ENCODE results near the gene STRIP2.

Gene STRIP2, protein sequence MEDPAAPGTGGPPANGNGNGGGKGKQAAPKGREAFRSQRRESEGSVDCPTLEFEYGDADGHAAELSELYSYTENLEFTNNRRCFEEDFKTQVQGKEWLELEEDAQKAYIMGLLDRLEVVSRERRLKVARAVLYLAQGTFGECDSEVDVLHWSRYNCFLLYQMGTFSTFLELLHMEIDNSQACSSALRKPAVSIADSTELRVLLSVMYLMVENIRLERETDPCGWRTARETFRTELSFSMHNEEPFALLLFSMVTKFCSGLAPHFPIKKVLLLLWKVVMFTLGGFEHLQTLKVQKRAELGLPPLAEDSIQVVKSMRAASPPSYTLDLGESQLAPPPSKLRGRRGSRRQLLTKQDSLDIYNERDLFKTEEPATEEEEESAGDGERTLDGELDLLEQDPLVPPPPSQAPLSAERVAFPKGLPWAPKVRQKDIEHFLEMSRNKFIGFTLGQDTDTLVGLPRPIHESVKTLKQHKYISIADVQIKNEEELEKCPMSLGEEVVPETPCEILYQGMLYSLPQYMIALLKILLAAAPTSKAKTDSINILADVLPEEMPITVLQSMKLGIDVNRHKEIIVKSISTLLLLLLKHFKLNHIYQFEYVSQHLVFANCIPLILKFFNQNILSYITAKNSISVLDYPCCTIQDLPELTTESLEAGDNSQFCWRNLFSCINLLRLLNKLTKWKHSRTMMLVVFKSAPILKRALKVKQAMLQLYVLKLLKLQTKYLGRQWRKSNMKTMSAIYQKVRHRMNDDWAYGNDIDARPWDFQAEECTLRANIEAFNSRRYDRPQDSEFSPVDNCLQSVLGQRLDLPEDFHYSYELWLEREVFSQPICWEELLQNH

DNA sequence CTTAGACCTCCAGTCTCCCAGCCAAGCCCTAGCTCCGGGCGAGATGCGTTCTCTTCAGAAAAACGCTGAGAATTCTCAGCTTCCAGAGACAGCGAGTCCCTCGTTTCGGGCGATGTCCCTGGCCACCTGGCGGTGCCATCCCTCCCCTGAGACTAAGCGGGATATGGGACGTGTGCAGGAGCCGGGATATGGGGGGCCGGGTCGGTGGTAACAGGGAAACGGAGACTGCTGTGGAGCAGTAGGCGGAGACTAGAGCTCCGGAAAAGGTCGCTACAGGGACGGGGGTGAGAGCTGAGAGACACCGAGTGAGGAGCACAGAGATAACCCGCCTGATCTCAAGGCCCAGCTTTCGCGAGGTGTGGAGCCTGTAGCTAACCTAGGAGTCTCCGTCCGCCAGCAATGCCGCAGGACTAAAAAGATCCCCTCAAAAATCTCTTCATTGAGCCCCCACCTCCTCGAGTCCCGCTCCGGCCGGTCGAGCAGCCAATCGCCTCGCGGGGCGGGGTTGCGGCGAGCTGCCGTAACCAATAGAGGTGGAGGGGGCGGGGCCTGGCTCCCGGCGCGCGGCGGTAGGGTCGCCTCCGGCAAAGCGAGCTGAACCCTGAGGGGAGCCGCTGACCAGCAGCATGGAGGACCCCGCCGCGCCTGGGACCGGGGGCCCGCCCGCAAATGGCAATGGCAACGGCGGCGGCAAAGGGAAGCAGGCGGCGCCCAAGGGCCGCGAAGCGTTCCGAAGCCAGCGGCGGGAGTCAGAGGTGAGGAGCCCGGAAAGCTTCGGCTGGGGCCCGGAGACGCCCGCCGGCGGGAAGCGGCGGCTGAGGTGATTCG is at the start of gene STRIP2:
STRIP2 (plus strand) TSS at position 586 of the 828 bp plus-strand sequence; CDS start at position 627, 41 bp downstream.
- Histone ChIP-seq H3K27me3 (ENCODE audit: control insufficient read depth, insufficient read depth, low read length) (peaks cover 23% of the 10 kb centered on the region), H3K4me3 (ENCODE audit: low read depth, low read length) (peak within 1 kb of the TSS; percentile 71), H3K9me3 (ENCODE audit: control insufficient read depth, insufficient read depth, low read depth, low read length) (no peaks in the 10 kb centered on the region), H3K36me3 (ENCODE audit: control insufficient read depth, insufficient read depth, low read length) (no peaks in the 10 kb centered on the region), H3K4me1 (ENCODE audit: control insufficient read depth, insufficient read depth, low read length) (peaks cover 18% of the 10 kb centered on the region), H3K27ac (ENCODE audit: low read depth, low read length) (0 out of 2 replicates have a peak within 1 kb of the TSS, but pooled peaks have one; percentile 44), H3K9ac (ENCODE audit: low read length) (peak within 1 kb of the TSS; percentile 74)

DNA sequence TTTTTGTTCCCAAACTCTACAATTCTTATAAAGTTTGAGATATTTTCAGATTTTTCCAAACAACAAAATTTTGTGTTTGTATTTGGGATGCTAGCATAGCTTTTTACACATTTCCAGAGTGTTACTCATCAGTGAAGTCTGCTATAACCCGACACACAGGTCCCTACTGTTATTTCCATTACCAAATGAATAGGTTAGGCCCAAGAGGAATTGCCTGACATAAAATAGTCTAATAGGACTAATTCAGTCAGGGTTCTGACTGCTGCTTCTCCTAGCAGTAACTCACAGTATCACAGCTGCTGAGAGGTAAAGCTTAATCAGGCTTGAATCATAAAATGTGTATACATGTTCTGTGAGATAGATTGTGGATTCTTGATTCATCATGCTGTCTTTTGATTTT is 49.1 kb upstream of the STRIP2 start:
- peaks cover 4% of the 10 kb centered on the region; the same call in 1 of the 2 replicates for H3K36me3 ChIP-seq (ENCODE audit: control insufficient read depth, insufficient read depth, low read length)
- H3K9me3 ChIP-seq (ENCODE audit: control insufficient read depth, insufficient read depth, low read depth, low read length), result no peaks in the 10 kb centered on the region
- peaks cover 19% of the 10 kb centered on the region for H3K4me1 ChIP-seq (ENCODE audit: control insufficient read depth, insufficient read depth, low read length)
- no peak overlapping the region for H3K4me3 ChIP-seq (ENCODE audit: low read depth, low read length)
- no peaks in the 10 kb centered on the region for H3K27me3 ChIP-seq (ENCODE audit: control insufficient read depth, insufficient read depth, low read length)
- H3K27ac ChIP-seq (ENCODE audit: low read depth, low read length), result no peak overlapping the region
- H3K9ac ChIP-seq (ENCODE audit: low read length), result no peak overlapping the region

DNA sequence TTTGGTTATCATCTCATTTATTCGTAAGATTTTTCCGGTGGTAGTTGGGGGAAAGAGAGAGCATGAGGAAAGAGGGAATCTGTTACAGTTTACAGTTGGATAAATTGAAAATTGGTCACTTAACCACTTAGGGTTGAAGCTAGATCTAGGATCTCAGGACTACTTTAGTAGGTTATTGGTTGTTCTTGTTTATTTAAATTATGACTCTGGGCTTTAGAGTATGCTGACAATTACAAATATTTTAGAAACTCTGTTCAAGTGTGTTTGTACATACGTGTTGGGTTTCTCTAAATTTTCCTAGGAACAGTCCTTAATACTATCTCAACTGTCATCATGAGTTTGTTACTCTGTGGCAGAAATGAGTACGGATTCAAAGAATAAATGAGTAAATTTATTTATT is 48.6 kb upstream of the STRIP2 start:
- H3K9me3 ChIP-seq (ENCODE audit: control insufficient read depth, insufficient read depth, low read depth, low read length), result no peaks in the 10 kb centered on the region
- H3K4me1 ChIP-seq (ENCODE audit: control insufficient read depth, insufficient read depth, low read length), result peaks cover 19% of the 10 kb centered on the region
- H3K36me3 ChIP-seq (ENCODE audit: control insufficient read depth, insufficient read depth, low read length), result peaks cover 8% of the 10 kb centered on the region; the same call in 1 of the 2 replicates
- H3K27ac ChIP-seq (ENCODE audit: low read depth, low read length), result no peak overlapping the region
- H3K9ac ChIP-seq (ENCODE audit: low read length), result no peak overlapping the region
- no peaks in the 10 kb centered on the region for H3K27me3 ChIP-seq (ENCODE audit: control insufficient read depth, insufficient read depth, low read length)
- no peak overlapping the region for H3K4me3 ChIP-seq (ENCODE audit: low read depth, low read length)

DNA sequence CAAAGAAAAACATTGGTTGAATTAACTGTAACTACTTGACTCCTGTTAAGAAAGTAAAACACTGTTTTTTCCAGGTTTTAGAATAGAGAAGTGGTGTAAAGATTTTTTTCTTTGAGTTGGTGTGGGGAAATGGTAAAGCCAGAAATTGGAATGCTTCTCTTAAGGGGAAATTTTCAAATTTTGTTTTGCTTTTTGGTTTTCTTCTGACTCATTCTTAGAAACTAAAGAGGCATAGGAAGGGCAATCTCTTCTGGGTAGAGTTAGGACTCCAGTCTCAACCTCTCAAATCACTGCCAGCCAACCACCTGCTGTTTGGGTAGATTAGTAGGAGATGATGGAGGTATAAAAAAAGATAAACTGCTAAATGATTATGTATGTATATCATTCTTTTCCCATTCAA is 47.7 kb upstream of the STRIP2 start:
- no peak overlapping the region for H3K9ac ChIP-seq (ENCODE audit: low read length)
- H3K4me3 ChIP-seq (ENCODE audit: low read depth, low read length), result no peak overlapping the region
- no peaks in the 10 kb centered on the region for H3K27me3 ChIP-seq (ENCODE audit: control insufficient read depth, insufficient read depth, low read length)
- peaks cover 19% of the 10 kb centered on the region for H3K4me1 ChIP-seq (ENCODE audit: control insufficient read depth, insufficient read depth, low read length)
- H3K36me3 ChIP-seq (ENCODE audit: control insufficient read depth, insufficient read depth, low read length), result peaks cover 9% of the 10 kb centered on the region; the same call in 1 of the 2 replicates
- H3K27ac ChIP-seq (ENCODE audit: low read depth, low read length), result no peak overlapping the region
- no peaks in the 10 kb centered on the region for H3K9me3 ChIP-seq (ENCODE audit: control insufficient read depth, insufficient read depth, low read depth, low read length)

DNA sequence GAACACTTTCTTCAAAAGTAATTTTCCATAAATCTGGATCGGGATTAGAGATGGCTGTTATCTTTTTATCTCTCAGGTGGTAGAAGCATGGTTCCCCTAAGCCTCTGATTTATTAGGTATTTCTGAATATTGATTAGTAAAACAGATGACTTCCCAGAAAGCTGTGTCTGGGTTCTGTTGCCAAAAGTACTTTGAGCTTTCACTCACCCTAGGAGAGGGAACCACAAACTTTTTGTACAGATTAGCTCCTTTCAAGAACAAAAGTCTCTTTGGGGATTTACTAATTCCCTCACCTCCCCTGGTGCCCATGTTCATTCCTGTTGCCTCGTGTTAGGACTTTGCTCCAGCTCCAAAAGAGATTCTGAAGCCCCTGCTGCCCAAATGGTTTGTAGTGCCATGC is 46.7 kb upstream of the STRIP2 start:
- H3K4me3 ChIP-seq (ENCODE audit: low read depth, low read length), result no peak overlapping the region
- peaks cover 9% of the 10 kb centered on the region; the same call in 1 of the 2 replicates for H3K36me3 ChIP-seq (ENCODE audit: control insufficient read depth, insufficient read depth, low read length)
- no peaks in the 10 kb centered on the region for H3K27me3 ChIP-seq (ENCODE audit: control insufficient read depth, insufficient read depth, low read length)

DNA sequence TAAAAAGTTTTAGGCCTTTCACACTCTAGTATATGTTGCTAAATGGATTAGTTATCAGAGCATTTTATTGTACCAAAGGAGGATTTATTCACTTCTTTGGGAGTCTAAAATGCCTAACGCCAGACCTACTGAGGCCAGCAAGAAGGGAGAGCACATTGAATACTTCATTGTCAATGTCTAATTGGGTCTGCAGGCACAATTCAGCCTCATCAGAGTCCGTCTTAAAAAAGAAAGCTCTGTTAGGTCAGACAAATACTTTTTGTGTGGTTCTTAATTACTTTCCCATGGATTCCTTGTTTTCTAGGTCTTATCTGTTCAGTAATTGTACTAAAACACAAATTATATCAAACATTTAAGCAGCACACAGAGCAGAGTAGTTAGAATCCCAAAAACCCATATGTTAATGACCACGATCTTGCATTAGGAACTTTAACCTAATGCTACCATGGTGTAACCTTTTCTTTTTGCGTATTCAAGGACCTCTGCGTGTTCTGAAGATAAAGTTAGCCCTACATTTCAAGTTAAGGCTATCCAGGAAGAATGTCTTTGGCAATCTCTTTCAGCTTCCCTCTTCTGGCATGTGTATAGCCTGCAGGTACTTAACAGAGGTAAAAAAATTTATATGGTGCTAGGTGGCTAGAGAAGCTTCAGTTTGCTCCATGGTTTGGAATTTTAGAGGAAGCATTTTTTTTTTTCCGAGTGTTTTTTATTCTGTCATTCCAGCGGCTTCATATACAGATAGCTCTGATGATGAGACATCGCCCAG is 45.7 kb upstream of the STRIP2 start:
- peaks cover 19% of the 10 kb centered on the region for H3K4me1 ChIP-seq (ENCODE audit: control insufficient read depth, insufficient read depth, low read length)
- no peak overlapping the region for H3K27ac ChIP-seq (ENCODE audit: low read depth, low read length)
- no peak overlapping the region for H3K9ac ChIP-seq (ENCODE audit: low read length)
- peaks cover 10% of the 10 kb centered on the region; the same call in 1 of the 2 replicates for H3K36me3 ChIP-seq (ENCODE audit: control insufficient read depth, insufficient read depth, low read length)
- no peak overlapping the region for H3K4me3 ChIP-seq (ENCODE audit: low read depth, low read length)
- H3K9me3 ChIP-seq (ENCODE audit: control insufficient read depth, insufficient read depth, low read depth, low read length), result no peaks in the 10 kb centered on the region
- no peaks in the 10 kb centered on the region for H3K27me3 ChIP-seq (ENCODE audit: control insufficient read depth, insufficient read depth, low read length)

More for the DNA sequence above, 46.7 kb upstream of the STRIP2 start:
- Histone ChIP-seq H3K9ac (ENCODE audit: low read length) (no peak overlapping the region), H3K27ac (ENCODE audit: low read depth, low read length) (no peak overlapping the region), H3K9me3 (ENCODE audit: control insufficient read depth, insufficient read depth, low read depth, low read length) (no peaks in the 10 kb centered on the region), H3K4me1 (ENCODE audit: control insufficient read depth, insufficient read depth, low read length) (peaks cover 19% of the 10 kb centered on the region)

DNA sequence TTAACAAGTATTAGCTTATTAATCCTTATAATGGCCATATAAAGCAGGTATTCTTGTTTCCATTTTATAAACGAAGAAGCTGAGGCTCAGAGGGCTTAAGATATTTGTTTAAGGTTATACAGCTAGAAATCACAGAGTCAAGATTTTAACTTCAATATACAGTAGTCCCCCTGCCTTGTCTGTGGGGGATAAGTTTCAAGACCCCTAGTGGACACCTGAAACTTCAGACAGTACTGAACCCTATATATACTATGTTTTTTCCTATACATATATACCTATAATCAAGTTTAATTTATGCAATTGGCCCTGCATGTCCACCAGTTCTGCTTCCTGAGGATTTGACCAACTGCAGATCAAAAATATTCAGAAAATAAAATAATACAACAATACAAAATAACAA is 44.4 kb upstream of the STRIP2 start:
- no peak overlapping the region for H3K4me3 ChIP-seq (ENCODE audit: low read depth, low read length)
- H3K36me3 ChIP-seq (ENCODE audit: control insufficient read depth, insufficient read depth, low read length), result peaks cover 12% of the 10 kb centered on the region; the same call in 1 of the 2 replicates
- no peak overlapping the region for H3K9ac ChIP-seq (ENCODE audit: low read length)
- no peak overlapping the region for H3K27ac ChIP-seq (ENCODE audit: low read depth, low read length)
- peaks cover 15% of the 10 kb centered on the region for H3K4me1 ChIP-seq (ENCODE audit: control insufficient read depth, insufficient read depth, low read length)
- no peaks in the 10 kb centered on the region for H3K9me3 ChIP-seq (ENCODE audit: control insufficient read depth, insufficient read depth, low read depth, low read length)
- no peaks in the 10 kb centered on the region for H3K27me3 ChIP-seq (ENCODE audit: control insufficient read depth, insufficient read depth, low read length)

DNA sequence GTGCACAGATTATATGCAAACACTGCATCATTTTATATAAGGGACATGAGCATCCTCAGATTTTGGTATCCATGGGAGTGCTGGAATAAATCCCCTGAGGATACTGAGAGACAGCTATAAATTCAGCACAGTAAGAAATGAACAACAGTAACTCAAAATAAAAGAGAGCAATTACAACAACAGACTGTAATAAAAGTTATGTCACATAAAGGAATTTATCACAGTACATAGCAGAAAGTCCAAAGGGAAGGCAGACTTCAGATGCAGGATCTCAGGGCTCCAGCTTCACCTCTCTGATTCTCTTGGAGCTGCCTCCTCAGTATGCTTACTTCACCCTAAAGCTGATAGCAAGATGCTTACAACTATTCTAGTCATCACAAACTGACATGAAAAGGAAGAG is 43.9 kb upstream of the STRIP2 start:
- H3K9me3 ChIP-seq (ENCODE audit: control insufficient read depth, insufficient read depth, low read depth, low read length), result no peaks in the 10 kb centered on the region
- no peak overlapping the region for H3K27ac ChIP-seq (ENCODE audit: low read depth, low read length)
- H3K36me3 ChIP-seq (ENCODE audit: control insufficient read depth, insufficient read depth, low read length), result peaks cover 14% of the 10 kb centered on the region; the same call in 1 of the 2 replicates
- H3K4me3 ChIP-seq (ENCODE audit: low read depth, low read length), result no peak overlapping the region
- H3K4me1 ChIP-seq (ENCODE audit: control insufficient read depth, insufficient read depth, low read length), result peaks cover 18% of the 10 kb centered on the region
- no peaks in the 10 kb centered on the region for H3K27me3 ChIP-seq (ENCODE audit: control insufficient read depth, insufficient read depth, low read length)
- no peak overlapping the region for H3K9ac ChIP-seq (ENCODE audit: low read length)

DNA sequence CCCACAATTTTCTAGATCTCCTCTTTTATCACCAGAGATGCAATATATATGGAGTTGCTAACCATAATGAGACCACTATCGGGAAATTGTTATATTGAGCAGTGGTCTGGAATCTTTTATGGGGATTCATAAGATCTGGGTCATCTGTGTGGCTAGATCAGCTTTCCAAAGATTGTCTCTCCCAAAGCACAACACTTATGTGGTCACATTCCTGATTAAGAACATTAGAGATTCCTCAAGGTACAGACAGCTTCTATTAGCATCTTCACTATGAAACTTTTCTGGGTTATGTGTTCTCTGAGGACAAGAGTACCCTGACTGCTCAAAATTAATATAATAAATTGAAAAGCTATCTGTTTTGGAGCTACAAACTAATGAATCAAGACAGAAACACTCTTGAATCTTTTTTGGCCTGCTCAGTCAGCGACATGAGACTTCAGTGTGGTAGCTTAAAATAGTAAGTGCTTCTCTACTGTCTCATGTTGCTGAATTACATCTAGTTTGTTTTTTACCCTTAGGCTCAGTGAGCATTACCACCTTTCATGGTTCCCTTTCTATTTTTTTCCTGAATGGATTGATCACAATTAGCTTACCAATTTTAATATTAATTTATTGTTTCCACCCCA is 42.6 kb upstream of the STRIP2 start:
- Histone ChIP-seq H3K27me3 (ENCODE audit: control insufficient read depth, insufficient read depth, low read length) (no peaks in the 10 kb centered on the region), H3K4me3 (ENCODE audit: low read depth, low read length) (no peak overlapping the region), H3K4me1 (ENCODE audit: control insufficient read depth, insufficient read depth, low read length) (peaks cover 15% of the 10 kb centered on the region), H3K9me3 (ENCODE audit: control insufficient read depth, insufficient read depth, low read depth, low read length) (no peaks in the 10 kb centered on the region), H3K9ac (ENCODE audit: low read length) (no peak overlapping the region), H3K27ac (ENCODE audit: low read depth, low read length) (no peak overlapping the region), H3K36me3 (ENCODE audit: control insufficient read depth, insufficient read depth, low read length) (peaks cover 14% of the 10 kb centered on the region; the same call in 1 of the 2 replicates)
